ENCODE results near the gene TMBIM1.

- TF ChIP-seq GATA2 (IDR thresholded peaks at IDR 0.05; ENCODE audit: low read depth, low read length): no peak
- TF ChIP-seq GATA3 (IDR thresholded peaks at IDR 0.05; ENCODE audit: low read depth, low read length): no peak
These were observed 57.3 kb downstream of the TMBIM1 start for GRCh38 chr2:218235017-218235416.

Measured in SH-SY5Y (cell line).